PC-9 (cell line): ENCODE results near the gene SLC66A2. TPM values are rescaled to one million over a fixed set of nuclear protein-coding genes. Genes with fewer than 3 reads are reported as not detected.
"Not testable (repeated sequence)": the region's sequence is repeated elsewhere in the genome, so short reads cannot be mapped to it uniquely, and the experiment has no call there.

Experiments used
- Bru-seq: library from RNA; stranded (reverse); fragments of 400-500 nt; gene quantifications from one replicate; lab custom pipeline; 2021; lab: Mats Ljungman, UMichigan
- BruChase-seq, 2 experiments: library from RNA; stranded (reverse); fragments of 400-500 nt; gene quantifications; one replicate each; lab custom pipeline; 2021; lab: Mats Ljungman, UMichigan
- BruUV-seq: library from RNA; stranded (reverse); fragments of 400-500 nt; replicated peaks from 2 replicates; lab custom pipeline; 2021; lab: Mats Ljungman, UMichigan
- CTCF ChIA-PET: fragments of 300-600 bp; sonication (Branson Sonifier 250); formaldehyde crosslinking; loops from one replicate; lab custom pipeline; 2022; ENCODE audit warnings: antibody characterized with exemption; lab: Charles Lee
- POLR2A ChIA-PET: fragments of 300-600 bp; sonication (Branson Sonifier 250); formaldehyde crosslinking; loops from one replicate; lab custom pipeline; 2022; ENCODE audit warnings: antibody characterized with exemption; ENCODE audit not compliant: unreplicated experiment; lab: Charles Lee
- DNase-seq, 2 experiments: peaks; one replicate each; pipeline versions ENCODE4 v3.0.0 to v3.0.0-alpha.2; 2015 to 2022; ENCODE audit warnings: mixed read lengths in 1 of 2
- H2AFZ ChIP-seq: fragments of 200-600 bp; sonication (generic); 2 replicates; pipeline ENCODE4 v1.8.1; 2017; ENCODE audit warnings: antibody characterized with exemption
- H3F3A ChIP-seq: fragments of 200-600 bp; sonication (generic); 2 replicates; pipeline ENCODE4 v1.8.1; 2017; ENCODE audit warnings: antibody characterized with exemption, mild to moderate bottlenecking, low read depth; ENCODE audit not compliant: insufficient read depth
- H3K27ac ChIP-seq: fragments of 200-600 bp; sonication (generic); 2 replicates; pipeline ENCODE4 v1.6.1; 2016; ENCODE audit warnings: mixed run types
- H3K27me3 ChIP-seq: fragments of 200-600 bp; sonication (generic); 2 replicates; pipeline ENCODE4 v1.6.1; 2016; ENCODE audit warnings: low read depth, mixed run types; ENCODE audit not compliant: insufficient read depth
- H3K36me3 ChIP-seq: fragments of 200-600 bp; sonication (generic); 2 replicates; pipeline ENCODE4 v1.6.1; 2016; ENCODE audit warnings: low read depth, mixed run types
- H3K4me1 ChIP-seq: fragments of 200-600 bp; sonication (generic); replicated peaks from 2 replicates; pipeline ENCODE4 v1.6.1; 2016; ENCODE audit warnings: mixed run types; ENCODE audit not compliant: insufficient read depth
- H3K4me2 ChIP-seq: fragments of 200-600 bp; sonication (generic); 2 replicates; pipeline ENCODE4 v1.6.1; 2017; ENCODE audit warnings: mixed run types
- H3K4me3 ChIP-seq: fragments of 200-600 bp; sonication (generic); 2 replicates; pipeline ENCODE4 v1.6.1; 2016; ENCODE audit warnings: mixed run types
- H3K79me2 ChIP-seq: fragments of 200-600 bp; sonication (generic); 2 replicates; pipeline ENCODE4 v1.6.1; 2017; ENCODE audit warnings: low read depth, mixed run types
- H3K9me2 ChIP-seq: fragments of 200-600 bp; sonication (generic); 2 replicates; pipeline ENCODE4 v1.8.1; 2017; ENCODE audit warnings: mild to moderate bottlenecking; ENCODE audit not compliant: insufficient read depth
- H3K9me3 ChIP-seq: fragments of 200-600 bp; sonication (generic); 2 replicates; pipeline ENCODE4 v1.8.1; 2016; ENCODE audit warnings: low read depth; ENCODE audit not compliant: insufficient read depth
- H4K20me1 ChIP-seq: fragments of 200-600 bp; sonication (generic); 2 replicates; pipeline ENCODE4 v1.8.1; 2017; ENCODE audit not compliant: insufficient read depth
- EZH2 ChIP-seq: fragments of 200-600 bp; sonication (generic); IDR thresholded peaks from 2 replicates; pipeline ENCODE4 v1.8.0; 2017; ENCODE audit warnings: antibody characterized with exemption, low read depth
- intact Hi-C: fragments of 100-400 bp; cut with micrococcal nuclease; formaldehyde crosslinking; loops from one replicate; pipeline ENCODE4 v1.10.0; 2022; ENCODE audit not compliant: unreplicated experiment
- long read RNA-seq: library from polyadenylated mRNA; stranded (forward); transcript quantifications from one replicate; pipeline ENCODE4 v2.0.0, GENCODE V29; 2022
- total RNA-seq: library from RNA; stranded (reverse); gene quantifications from 2 replicates; pipeline ENCODE4 v1.2.3, GENCODE V29; 2021
- TF ChIP-seq, protein P1 (sequence below): fragments of 200-600 bp; sonication (generic); conservative IDR thresholded peaks from 2 replicates; pipeline ENCODE4 v1.6.1; 2017; ENCODE audit warnings: mixed run types, antibody characterized with exemption, mild to moderate bottlenecking, moderate library complexity

The SLC66A2 gene
- total RNA-seq (24.3 and 28.0 TPM in 2 replicates), Bru-seq, nascent RNA (percentile 56 among the genes with signal in this experiment), BruChase-seq, experiment 1, labeled RNA remaining after a 2-hour chase (percentile 64 among the genes with signal in this experiment), BruChase-seq, experiment 2, labeled RNA remaining after a 6-hour chase (percentile 55 among the genes with signal in this experiment)
- long read RNA-seq, transcript PQLC1-211 (4 exons, 1,247 nt), result minor isoform, 5 of 31 reads
- long read RNA-seq, transcript PQLC1-202 (5 exons, 2,475 nt), result major isoform, 7 of 31 reads
- long read RNA-seq, partial matches to known transcripts, result 1 of 31 reads
- long read RNA-seq, other reads (novel, unspliced or antisense), result 15 of 31 reads

DNA sequence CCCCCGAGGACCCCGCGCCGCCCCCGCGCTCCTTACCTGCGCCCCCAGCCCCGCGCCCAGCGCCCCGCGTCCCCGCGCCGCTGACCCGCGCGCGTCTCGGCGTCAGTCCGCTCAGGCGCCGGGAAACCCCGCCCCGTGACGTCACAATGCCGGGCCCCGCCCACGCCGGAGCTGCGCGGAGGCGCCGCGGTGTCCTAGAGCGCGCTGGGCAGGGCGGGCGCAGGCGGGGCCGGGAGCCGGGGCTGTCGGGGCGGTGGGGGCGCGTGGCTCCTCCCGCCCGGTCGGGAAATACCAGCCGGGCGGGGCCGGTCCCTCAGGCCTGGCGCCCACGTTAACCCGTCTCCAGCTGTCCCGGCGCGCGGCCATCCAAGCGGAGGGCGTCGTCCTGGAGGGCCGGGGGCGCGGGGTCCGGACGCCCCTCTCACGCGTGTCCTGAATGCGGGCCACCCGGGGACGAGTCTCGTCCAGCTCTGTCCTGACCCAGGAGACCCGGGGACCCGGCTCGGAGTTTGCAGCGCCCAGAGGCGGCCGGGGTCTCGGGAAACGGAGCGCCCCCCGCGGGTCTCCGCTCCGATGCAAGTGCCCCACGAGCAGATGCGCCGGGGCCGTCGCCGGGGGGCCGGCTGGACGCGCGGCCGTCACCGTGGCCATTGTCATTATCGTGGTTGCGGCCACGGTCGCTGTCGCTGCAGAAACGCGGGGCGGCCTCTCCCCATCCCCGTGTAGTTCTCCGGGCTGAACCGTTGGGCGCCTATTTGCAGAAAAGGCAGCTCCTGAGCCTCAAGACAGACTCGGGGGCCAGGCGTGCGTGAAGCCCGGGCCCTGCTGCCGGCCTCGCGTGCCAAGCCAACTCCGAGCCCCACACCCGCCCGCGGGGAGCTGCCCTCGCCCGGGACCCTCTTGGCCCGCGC is at the start of gene SLC66A2:
Gene SLC66A2, minus strand, starts transcription at position 109 of the 911 bp plus-strand sequence. CDS start 727 bp downstream, outside the sequence.
- POLR2A ChIA-PET, result interaction anchor here (0.7 kb wide), 1 partner anchor 10 kb away, joined by 25 read pairs; no protein-coding TSS in a partner anchor
- intact Hi-C loops, result no loop called here

DNA sequence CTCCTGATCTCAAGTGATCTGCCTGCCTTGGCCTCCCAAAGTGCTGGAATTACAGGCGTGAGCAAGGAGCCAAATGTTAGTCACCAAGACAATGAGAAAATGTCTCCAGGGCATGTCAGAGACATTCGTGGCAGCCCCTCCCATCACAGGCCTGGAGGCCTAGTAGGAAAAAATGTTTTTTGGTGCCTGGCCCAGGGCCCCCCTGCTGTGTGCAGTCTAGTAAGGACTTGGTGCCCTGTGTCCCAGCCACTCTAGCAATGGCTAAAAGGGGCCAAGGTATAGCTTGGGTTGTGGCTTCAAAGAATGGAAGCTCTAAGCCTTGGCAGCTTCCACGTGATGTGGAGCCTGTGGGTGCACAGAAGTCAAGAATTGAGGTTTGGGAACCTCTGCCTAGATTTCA is 49.4 kb upstream of the SLC66A2 start:
- Histone ChIP-seq H3K4me1 (no peaks in the 10 kb centered on the region), H3K4me2 (no peak overlapping the region), H3K4me3 (no peak overlapping the region), H3K79me2 (no peaks in the 10 kb centered on the region), H3K27me3 (0 out of 2 replicates have a peak, but pooled peaks cover 3% of the 10 kb centered on the region), H3F3A (no peaks in the 10 kb centered on the region), H4K20me1 (no peaks in the 10 kb centered on the region), H3K9me2 (no peaks in the 10 kb centered on the region), H3K27ac (no peak overlapping the region), H3K36me3 (no peaks in the 10 kb centered on the region), H2AFZ (no peak overlapping the region), H3K9me3 (no peaks in the 10 kb centered on the region)
- ChIA-PET CTCF (no interaction called here), POLR2A (no interaction called here)
- TF ChIP-seq, protein P1, sequence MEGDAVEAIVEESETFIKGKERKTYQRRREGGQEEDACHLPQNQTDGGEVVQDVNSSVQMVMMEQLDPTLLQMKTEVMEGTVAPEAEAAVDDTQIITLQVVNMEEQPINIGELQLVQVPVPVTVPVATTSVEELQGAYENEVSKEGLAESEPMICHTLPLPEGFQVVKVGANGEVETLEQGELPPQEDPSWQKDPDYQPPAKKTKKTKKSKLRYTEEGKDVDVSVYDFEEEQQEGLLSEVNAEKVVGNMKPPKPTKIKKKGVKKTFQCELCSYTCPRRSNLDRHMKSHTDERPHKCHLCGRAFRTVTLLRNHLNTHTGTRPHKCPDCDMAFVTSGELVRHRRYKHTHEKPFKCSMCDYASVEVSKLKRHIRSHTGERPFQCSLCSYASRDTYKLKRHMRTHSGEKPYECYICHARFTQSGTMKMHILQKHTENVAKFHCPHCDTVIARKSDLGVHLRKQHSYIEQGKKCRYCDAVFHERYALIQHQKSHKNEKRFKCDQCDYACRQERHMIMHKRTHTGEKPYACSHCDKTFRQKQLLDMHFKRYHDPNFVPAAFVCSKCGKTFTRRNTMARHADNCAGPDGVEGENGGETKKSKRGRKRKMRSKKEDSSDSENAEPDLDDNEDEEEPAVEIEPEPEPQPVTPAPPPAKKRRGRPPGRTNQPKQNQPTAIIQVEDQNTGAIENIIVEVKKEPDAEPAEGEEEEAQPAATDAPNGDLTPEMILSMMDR, result no peak
- TF ChIP-seq EZH2, result no peak
- intact Hi-C loops, result no loop called here
- no peak for DNase-seq
- BruUV-seq, result no TSS peak

More for the DNA sequence above, at the start of gene SLC66A2:
- peak within 1 kb of the TSS; percentile 69 for H3K4me3 ChIP-seq
- no peaks in the 10 kb centered on the region for H3K9me2 ChIP-seq
- no TSS peak for BruUV-seq
- H3K79me2 ChIP-seq, result peaks cover 26% of the 10 kb centered on the region; the same call in 1 of the 2 replicates
- H3K9me3 ChIP-seq, result no peaks in the 10 kb centered on the region
- H3K4me2 ChIP-seq, result peak within 1 kb of the TSS; percentile 92
- H4K20me1 ChIP-seq, result 0 out of 2 replicates have a peak, but pooled peaks cover 6% of the 10 kb centered on the region
- peaks cover 11% of the 10 kb centered on the region; the same call in 1 of the 2 replicates for H3K4me1 ChIP-seq
- CTCF ChIA-PET, result no interaction called here
- no peak within 1 kb of the TSS for H3K27ac ChIP-seq
- TF ChIP-seq, protein P1, result no peak
- TF ChIP-seq EZH2, result no peak
- H3K36me3 ChIP-seq, result no peaks in the 10 kb centered on the region
- H3F3A ChIP-seq, result peaks cover 9% of the 10 kb centered on the region
- peak within 1 kb of the TSS; percentile 87; the same call in 1 of the 2 replicates for H2AFZ ChIP-seq
- no peaks in the 10 kb centered on the region for H3K27me3 ChIP-seq
- DNase-seq, result peak; percentile 52 to 82

DNA sequence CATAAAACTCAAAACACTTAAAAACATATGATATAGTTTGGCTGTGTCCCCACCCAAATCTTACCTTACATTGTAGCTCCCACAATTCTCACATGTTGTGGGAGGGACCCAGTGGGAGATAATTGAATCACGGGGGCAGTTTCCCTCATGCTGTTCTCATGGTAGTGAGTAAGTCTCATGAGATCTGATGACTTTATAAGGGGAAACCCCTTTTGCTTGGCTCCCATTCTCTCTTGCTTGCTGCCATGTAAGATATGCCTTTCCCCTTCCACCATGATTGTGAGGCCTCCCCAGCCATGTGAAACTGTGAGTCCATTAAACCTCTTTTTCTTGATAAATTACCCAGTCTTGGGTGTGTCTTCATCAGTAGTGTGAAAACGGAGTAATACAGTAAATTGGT is 48.2 kb upstream of the SLC66A2 start:
- BruUV-seq, CTCF ChIA-PET, H3K4me3 ChIP-seq, POLR2A ChIA-PET, H3K4me2 ChIP-seq, H3K27me3 ChIP-seq, DNase-seq, H4K20me1 ChIP-seq, H3K9me3 ChIP-seq, H3F3A ChIP-seq, H3K4me1 ChIP-seq, H2AFZ ChIP-seq, H3K79me2 ChIP-seq, H3K27ac ChIP-seq, intact Hi-C loops, H3K36me3 ChIP-seq, H3K9me2 ChIP-seq: not testable (repeated sequence)
